Astrocyte (in vitro differentiated cells and primary cell): Measurements from ENCODE around the gene SLC12A5. TPM values are rescaled to one million over a fixed set of nuclear protein-coding genes. Genes with fewer than 3 reads are reported as not detected.

Experiments used
- DNase-seq: peaks from one replicate; pipeline ENCODE4 v3.0.0-alpha.2; 2010; ENCODE audit warnings: low read depth
- FAIRE-seq: peaks from 2 replicates; lab custom pipeline; 2011; peaks lifted over from hg19 to GRCh38; lab: Jason Lieb, UNC
- H2AFZ ChIP-seq: 2 replicates; pipeline ENCODE4 v1.6.0; 2012; ENCODE audit warnings: low read depth, low read length, inconsistent platforms
- H3K27ac ChIP-seq: 2 replicates; pipeline ENCODE4 v1.5.1; 2011; ENCODE audit warnings: low read depth, low read length, inconsistent platforms
- H3K27me3 ChIP-seq: 2 replicates; pipeline ENCODE4 v1.6.0; 2011; ENCODE audit warnings: low read length, inconsistent platforms; ENCODE audit not compliant: insufficient read depth
- H3K36me3 ChIP-seq: 2 replicates; pipeline ENCODE4 v1.5.1; 2011; ENCODE audit warnings: low read length, inconsistent platforms; ENCODE audit not compliant: insufficient read depth
- H3K4me1 ChIP-seq: 2 replicates; pipeline ENCODE4 v1.5.1; 2011; ENCODE audit warnings: low read length, inconsistent platforms; ENCODE audit not compliant: insufficient read depth
- H3K4me2 ChIP-seq: 2 replicates; pipeline ENCODE4 v1.6.0; 2012; ENCODE audit warnings: low read length, inconsistent platforms
- H3K4me3 ChIP-seq: 2 replicates; pipeline ENCODE4 v1.5.1; 2011; ENCODE audit warnings: low read depth, mild to moderate bottlenecking, low read length, inconsistent platforms; ENCODE audit not compliant: insufficient read depth
- H3K79me2 ChIP-seq: 2 replicates; pipeline ENCODE4 v1.6.0; 2012; ENCODE audit warnings: mild to moderate bottlenecking, low read length, inconsistent platforms; ENCODE audit not compliant: insufficient read depth
- H3K9ac ChIP-seq: 2 replicates; pipeline ENCODE4 v1.6.0; 2012; ENCODE audit warnings: mild to moderate bottlenecking, low read length, inconsistent platforms
- H3K9me3 ChIP-seq: 2 replicates; pipeline ENCODE4 v1.5.1; 2012; ENCODE audit warnings: low read depth, mild to moderate bottlenecking, low read length, inconsistent platforms; ENCODE audit not compliant: insufficient read depth
- H4K20me1 ChIP-seq: 2 replicates; pipeline ENCODE4 v1.6.0; 2012; ENCODE audit warnings: low read length, inconsistent platforms; ENCODE audit not compliant: insufficient read depth
- H3K27ac Mint-ChIP-seq: one replicate; pipeline ENCODE4 v1.8.0; 2021; ENCODE audit warnings: mild to moderate bottlenecking, mixed read lengths; ENCODE audit not compliant: unreplicated experiment
- H3K27me3 Mint-ChIP-seq: one replicate; pipeline ENCODE4 v1.8.0; 2021; ENCODE audit warnings: low read depth, mixed read lengths; ENCODE audit not compliant: unreplicated experiment
- H3K36me3 Mint-ChIP-seq: one replicate; pipeline ENCODE4 v1.8.0; 2021; ENCODE audit warnings: low read depth, mixed read lengths; ENCODE audit not compliant: unreplicated experiment
- H3K4me1 Mint-ChIP-seq: one replicate; pipeline ENCODE4 v1.8.0; 2021; ENCODE audit warnings: low read depth, mixed read lengths; ENCODE audit not compliant: unreplicated experiment
- H3K4me3 Mint-ChIP-seq: one replicate; pipeline ENCODE4 v1.8.0; 2021; ENCODE audit warnings: mild to moderate bottlenecking, moderate library complexity, mixed read lengths; ENCODE audit not compliant: unreplicated experiment
- H3K9me3 Mint-ChIP-seq: one replicate; pipeline ENCODE4 v1.8.0; 2021; ENCODE audit warnings: mild to moderate bottlenecking, mixed read lengths; ENCODE audit not compliant: unreplicated experiment
- CTCF ChIP-seq: IDR thresholded peaks from 2 replicates; pipeline ENCODE4 v1.5.1; 2011; ENCODE audit warnings: low read depth, mild to moderate bottlenecking, inconsistent platforms, low read length, moderate library complexity; ENCODE audit not compliant: insufficient read depth
- EZH2 ChIP-seq: IDR thresholded peaks from 2 replicates; pipeline ENCODE4 v1.6.1; 2012; ENCODE audit warnings: mild to moderate bottlenecking, low read length, inconsistent platforms; ENCODE audit not compliant: insufficient read depth
- total RNA-seq: library from RNA; stranded (reverse); gene quantifications from 2 replicates; pipeline ENCODE4 v1.2.1, GENCODE V29; 2021

SLC12A5 gene
- total RNA-seq, 1 donor from 2014 or later = 14.6 TPM

- no peak overlapping the region for H3K4me3 ChIP-seq
- DNase-seq = no peak
- peaks cover 6% of the 10 kb centered on the region for H3K9me3 Mint-ChIP-seq
- H2AFZ ChIP-seq = no peak overlapping the region
- no peak overlapping the region for H3K4me3 Mint-ChIP-seq
- H3K36me3 ChIP-seq = no peaks in the 10 kb centered on the region
- peaks cover 8% of the 10 kb centered on the region for H3K9me3 ChIP-seq
- H3K27ac ChIP-seq = no peak overlapping the region
- no peaks in the 10 kb centered on the region for H4K20me1 ChIP-seq
- no peak overlapping the region for H3K27ac Mint-ChIP-seq
- TF ChIP-seq CTCF (no peak), EZH2 (no peak)
- no peak for FAIRE-seq
- peaks cover 4% of the 10 kb centered on the region for H3K36me3 Mint-ChIP-seq
- peaks cover 8% of the 10 kb centered on the region for H3K4me1 ChIP-seq
- no peaks in the 10 kb centered on the region for H3K79me2 ChIP-seq
- H3K4me1 Mint-ChIP-seq = peaks cover 26% of the 10 kb centered on the region
- H3K27me3 ChIP-seq = peaks cover 46% of the 10 kb centered on the region
- H3K4me2 ChIP-seq = no peak overlapping the region
- H3K27me3 Mint-ChIP-seq = no peaks in the 10 kb centered on the region
- no peak overlapping the region for H3K9ac ChIP-seq
Observed at GRCh38 chr20:46006964-46007363, 22.1 kb upstream of the SLC12A5 start.

GRCh38 chr20:46007671-46008070, 21.3 kb upstream of the SLC12A5 start:
- Histone ChIP-seq H3K4me2 (peak overlapping the region; percentile 36), H3K27me3 (peaks cover 51% of the 10 kb centered on the region), H2AFZ (no peak overlapping the region), H3K4me1 (peaks cover 8% of the 10 kb centered on the region), H3K4me3 (no peak overlapping the region), H4K20me1 (no peaks in the 10 kb centered on the region), H3K9me3 (peaks cover 9% of the 10 kb centered on the region), H3K79me2 (no peaks in the 10 kb centered on the region), H3K9ac (no peak overlapping the region), H3K27ac (no peak overlapping the region), H3K36me3 (no peaks in the 10 kb centered on the region)
- Mint-ChIP-seq H3K27me3 (no peaks in the 10 kb centered on the region), H3K36me3 (peaks cover 4% of the 10 kb centered on the region), H3K4me3 (no peak overlapping the region), H3K4me1 (peaks cover 26% of the 10 kb centered on the region), H3K27ac (no peak overlapping the region), H3K9me3 (peaks cover 6% of the 10 kb centered on the region)
- FAIRE-seq (no peak), DNase-seq (no peak)
- no peak for TF ChIP-seq EZH2
- TF ChIP-seq CTCF = no peak

GRCh38 chr20:46009816-46010215, 19.2 kb upstream of the SLC12A5 start:
- Histone ChIP-seq H3K4me2 (no peak overlapping the region), H3K9me3 (peaks cover 9% of the 10 kb centered on the region), H3K79me2 (no peaks in the 10 kb centered on the region), H3K27ac (no peak overlapping the region), H3K36me3 (no peaks in the 10 kb centered on the region), H4K20me1 (no peaks in the 10 kb centered on the region), H3K4me3 (no peak overlapping the region), H2AFZ (no peak overlapping the region), H3K4me1 (peaks cover 8% of the 10 kb centered on the region), H3K27me3 (peaks cover 58% of the 10 kb centered on the region), H3K9ac (no peak overlapping the region)
- Mint-ChIP-seq H3K27me3 (peaks cover 8% of the 10 kb centered on the region), H3K4me3 (no peak overlapping the region), H3K36me3 (peaks cover 4% of the 10 kb centered on the region), H3K27ac (no peak overlapping the region), H3K9me3 (peaks cover 6% of the 10 kb centered on the region), H3K4me1 (peaks cover 19% of the 10 kb centered on the region)
- no peak for FAIRE-seq
- DNase-seq = no peak
- TF ChIP-seq EZH2 (no peak), CTCF (no peak)
